Neural progenitor cell (in vitro differentiated cells): ENCODE measurements around the gene HK2. TPM values are rescaled to one million over a fixed set of nuclear protein-coding genes. Genes with fewer than 3 reads are reported as not detected.

Source experiments
- DNase-seq: peaks from one replicate; pipeline ENCODE4 v3.0.0-alpha.2; 2016; ENCODE audit warnings: low spot score
- H2AFZ ChIP-seq: fragments of 200-600 bp; sonication (generic); replicated peaks from 2 replicates; pipeline ENCODE4 v1.6.1; 2016; ENCODE audit warnings: antibody characterized with exemption
- H3F3A ChIP-seq: fragments of 200-600 bp; sonication (generic); 2 replicates; pipeline ENCODE4 v1.6.1; 2016; ENCODE audit warnings: antibody characterized with exemption, low read depth
- H3K27ac ChIP-seq: fragments of 200-600 bp; sonication (generic); 2 replicates; pipeline ENCODE4 v1.5.1; 2016; ENCODE audit warnings: mild to moderate bottlenecking
- H3K27me3 ChIP-seq: fragments of 200-600 bp; sonication (generic); 2 replicates; pipeline ENCODE4 v1.6.1; 2016; ENCODE audit warnings: mild to moderate bottlenecking, moderate library complexity
- H3K36me3 ChIP-seq: fragments of 200-600 bp; sonication (generic); 2 replicates; pipeline ENCODE4 v1.5.1; 2016
- H3K4me1 ChIP-seq: fragments of 200-600 bp; sonication (generic); 2 replicates; pipeline ENCODE4 v1.6.1; 2016; ENCODE audit warnings: mixed run types
- H3K4me2 ChIP-seq: fragments of 200-600 bp; sonication (generic); 2 replicates; pipeline ENCODE4 v1.6.1; 2016
- H3K4me3 ChIP-seq: fragments of 200-600 bp; sonication (generic); 2 replicates; pipeline ENCODE4 v1.5.1; 2016
- H3K79me2 ChIP-seq: fragments of 200-600 bp; sonication (generic); 2 replicates; pipeline ENCODE4 v1.6.1; 2016; ENCODE audit warnings: low read depth
- H3K9ac ChIP-seq: fragments of 200-600 bp; sonication (generic); 2 replicates; pipeline ENCODE4 v1.6.1; 2016
- H3K9me3 ChIP-seq: fragments of 200-600 bp; sonication (generic); 2 replicates; pipeline ENCODE4 v1.5.1; 2016; ENCODE audit warnings: low read depth
- H4K20me1 ChIP-seq: fragments of 200-600 bp; sonication (generic); 2 replicates; pipeline ENCODE4 v1.6.1; 2016; ENCODE audit warnings: low read depth
- H3K27ac Mint-ChIP-seq: 3 replicates; pipeline ENCODE4 v1.8.0; 2021; ENCODE audit warnings: mixed read lengths
- H3K27me3 Mint-ChIP-seq: 2 replicates; pipeline ENCODE4 v1.8.0; 2022; ENCODE audit warnings: low read depth, mild to moderate bottlenecking, inconsistent platforms, moderate library complexity, mixed read lengths; ENCODE audit not compliant: insufficient read depth
- H3K36me3 Mint-ChIP-seq: 3 replicates; pipeline ENCODE4 v1.8.0; 2021; ENCODE audit warnings: mixed read lengths
- H3K4me1 Mint-ChIP-seq: 3 replicates; pipeline ENCODE4 v1.8.0; 2021; ENCODE audit warnings: mixed read lengths
- H3K4me3 Mint-ChIP-seq: 3 replicates; pipeline ENCODE4 v1.8.0; 2021; ENCODE audit warnings: mild to moderate bottlenecking, moderate library complexity, mixed read lengths
- H3K9me3 Mint-ChIP-seq: 3 replicates; pipeline ENCODE4 v1.8.0; 2020; ENCODE audit warnings: mixed read lengths
- EZH2 ChIP-seq: fragments of 200-600 bp; sonication (generic); IDR thresholded peaks from 2 replicates; pipeline ENCODE4 v1.6.1; 2017; ENCODE audit warnings: antibody characterized with exemption, mild to moderate bottlenecking, moderate library complexity
- EZH2phosphoT487 ChIP-seq: fragments of 200-600 bp; sonication (generic); IDR thresholded peaks from 2 replicates; pipeline ENCODE4 v1.6.1; 2017; ENCODE audit warnings: antibody characterized with exemption
- total RNA-seq: library from RNA; depleted of rRNA; stranded (reverse); fragments of >200 nt; gene quantifications from 2 replicates; pipeline ENCODE4 v1.2.3, GENCODE V29; 2015; ENCODE audit warnings: low replicate concordance
- TF ChIP-seq, protein P1 (sequence below): fragments of 200-600 bp; sonication (generic); IDR thresholded peaks from 2 replicates; pipeline ENCODE4 v1.5.1; 2017; ENCODE audit warnings: antibody characterized with exemption, mild to moderate bottlenecking

Gene HK2
- total RNA-seq, 1 donor from 2014 or later = 61.8 TPM

GRCh38 chr2:74869517-74869916 is 35.6 kb downstream of the HK2 start:
- H3K4me1 ChIP-seq = no peaks in the 10 kb centered on the region
- DNase-seq = no peak
- H3F3A ChIP-seq = no peaks in the 10 kb centered on the region
- H3K36me3 ChIP-seq = peaks cover 10% of the 10 kb centered on the region
- H3K79me2 ChIP-seq = peaks cover 55% of the 10 kb centered on the region
- no peak overlapping the region for H3K27ac Mint-ChIP-seq
- H3K4me3 Mint-ChIP-seq = no peak overlapping the region
- H3K27me3 Mint-ChIP-seq = no peaks in the 10 kb centered on the region
- H4K20me1 ChIP-seq = peaks cover 78% of the 10 kb centered on the region
- no peak overlapping the region for H2AFZ ChIP-seq
- no peaks in the 10 kb centered on the region for H3K9me3 ChIP-seq
- H3K4me2 ChIP-seq = no peak overlapping the region
- peaks cover 32% of the 10 kb centered on the region for H3K4me1 Mint-ChIP-seq
- TF ChIP-seq, protein P1, sequence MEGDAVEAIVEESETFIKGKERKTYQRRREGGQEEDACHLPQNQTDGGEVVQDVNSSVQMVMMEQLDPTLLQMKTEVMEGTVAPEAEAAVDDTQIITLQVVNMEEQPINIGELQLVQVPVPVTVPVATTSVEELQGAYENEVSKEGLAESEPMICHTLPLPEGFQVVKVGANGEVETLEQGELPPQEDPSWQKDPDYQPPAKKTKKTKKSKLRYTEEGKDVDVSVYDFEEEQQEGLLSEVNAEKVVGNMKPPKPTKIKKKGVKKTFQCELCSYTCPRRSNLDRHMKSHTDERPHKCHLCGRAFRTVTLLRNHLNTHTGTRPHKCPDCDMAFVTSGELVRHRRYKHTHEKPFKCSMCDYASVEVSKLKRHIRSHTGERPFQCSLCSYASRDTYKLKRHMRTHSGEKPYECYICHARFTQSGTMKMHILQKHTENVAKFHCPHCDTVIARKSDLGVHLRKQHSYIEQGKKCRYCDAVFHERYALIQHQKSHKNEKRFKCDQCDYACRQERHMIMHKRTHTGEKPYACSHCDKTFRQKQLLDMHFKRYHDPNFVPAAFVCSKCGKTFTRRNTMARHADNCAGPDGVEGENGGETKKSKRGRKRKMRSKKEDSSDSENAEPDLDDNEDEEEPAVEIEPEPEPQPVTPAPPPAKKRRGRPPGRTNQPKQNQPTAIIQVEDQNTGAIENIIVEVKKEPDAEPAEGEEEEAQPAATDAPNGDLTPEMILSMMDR = no peak
- TF ChIP-seq EZH2phosphoT487 (no peak), EZH2 (no peak)
- H3K9ac ChIP-seq = no peak overlapping the region
- H3K27me3 ChIP-seq = no peaks in the 10 kb centered on the region
- peaks cover 47% of the 10 kb centered on the region for H3K36me3 Mint-ChIP-seq
- no peak overlapping the region for H3K27ac ChIP-seq
- no peaks in the 10 kb centered on the region for H3K9me3 Mint-ChIP-seq
- H3K4me3 ChIP-seq = no peak overlapping the region

- peaks cover 49% of the 10 kb centered on the region for H3K36me3 Mint-ChIP-seq
- H3K9me3 Mint-ChIP-seq = no peaks in the 10 kb centered on the region
- no peak for TF ChIP-seq EZH2phosphoT487
- TF ChIP-seq, protein P1 = no peak
- no peak for TF ChIP-seq EZH2
- H3K79me2 ChIP-seq = peaks cover 42% of the 10 kb centered on the region
- no peak overlapping the region for H2AFZ ChIP-seq
- H3K27me3 Mint-ChIP-seq = no peaks in the 10 kb centered on the region
- peaks cover 31% of the 10 kb centered on the region for H3K4me1 Mint-ChIP-seq
- H3K9ac ChIP-seq = no peak overlapping the region
- H3K27ac Mint-ChIP-seq = no peak overlapping the region
- no peak overlapping the region for H3K4me3 Mint-ChIP-seq
- no peak for DNase-seq
- no peak overlapping the region for H3K4me3 ChIP-seq
- peaks cover 10% of the 10 kb centered on the region for H3K36me3 ChIP-seq
- no peaks in the 10 kb centered on the region for H3K9me3 ChIP-seq
- H3K27ac ChIP-seq = no peak overlapping the region
- no peaks in the 10 kb centered on the region for H3K27me3 ChIP-seq
- H3K4me2 ChIP-seq = no peak overlapping the region
- no peaks in the 10 kb centered on the region for H3K4me1 ChIP-seq
- H3F3A ChIP-seq = peaks cover 3% of the 10 kb centered on the region
- H4K20me1 ChIP-seq = peaks cover 76% of the 10 kb centered on the region
These were observed 37.0 kb downstream of the HK2 start for GRCh38 chr2:74870951-74871350.

GRCh38 chr2:74871414-74871813 is 37.5 kb downstream of the HK2 start:
- Mint-ChIP-seq H3K36me3 (peaks cover 52% of the 10 kb centered on the region), H3K4me1 (peaks cover 33% of the 10 kb centered on the region), H3K4me3 (no peak overlapping the region), H3K27ac (no peak overlapping the region), H3K27me3 (no peaks in the 10 kb centered on the region), H3K9me3 (no peaks in the 10 kb centered on the region)
- Histone ChIP-seq H3K27me3 (no peaks in the 10 kb centered on the region), H4K20me1 (peaks cover 71% of the 10 kb centered on the region), H3K4me3 (no peak overlapping the region), H2AFZ (no peak overlapping the region), H3K79me2 (peaks cover 38% of the 10 kb centered on the region), H3K4me2 (no peak overlapping the region), H3K36me3 (peaks cover 10% of the 10 kb centered on the region), H3K4me1 (no peaks in the 10 kb centered on the region), H3K9ac (no peak overlapping the region), H3F3A (peaks cover 3% of the 10 kb centered on the region), H3K9me3 (no peaks in the 10 kb centered on the region), H3K27ac (no peak overlapping the region)
- TF ChIP-seq, protein P1 = no peak
- no peak for TF ChIP-seq EZH2phosphoT487
- no peak for TF ChIP-seq EZH2
- DNase-seq = no peak
